H1 (cell line): ENCODE results near the gene FGF3. TPM values are rescaled to one million over a fixed set of nuclear protein-coding genes. Genes with fewer than 3 reads are reported as not detected.

ENCODE experiments used
- CTCF ChIA-PET: fragments of 300-600 bp; sonication (Branson Sonifier 250); formaldehyde crosslinking; loops from one replicate; lab custom pipeline; 2021; ENCODE audit not compliant: partially characterized antibody; lab: Charles Lee
- POLR2A ChIA-PET: fragments of 300-600 bp; sonication (Branson Sonifier 250); formaldehyde crosslinking; loops from one replicate; lab custom pipeline; 2021; ENCODE audit warnings: inconsistent platforms; ENCODE audit not compliant: partially characterized antibody; lab: Charles Lee
- DNase-seq, 2 experiments: peaks; one replicate each; pipeline versions ENCODE4 v3.0.0 to v3.0.0-alpha.2; 2010 to 2022; ENCODE audit warnings: low spot score in 2 of 2, low read depth in 1 of 2, mixed read lengths in 1 of 2
- FAIRE-seq: peaks from 2 replicates; lab custom pipeline; 2011; peaks lifted over from hg19 to GRCh38; lab: Jason Lieb, UNC
- H2AFZ ChIP-seq: 2 replicates; pipeline ENCODE4 v1.8.1; 2012; ENCODE audit warnings: low read length, inconsistent platforms
- H2AK5ac ChIP-seq: 2 replicates; pipeline ENCODE4 v1.6.1; 2013; ENCODE audit warnings: low read depth, low read length
- H2BK120ac ChIP-seq: replicated peaks from 2 replicates; pipeline ENCODE3; 2013; ENCODE audit warnings: low read depth, low read length, inconsistent platforms
- H2BK12ac ChIP-seq: 2 replicates; pipeline ENCODE4 v1.6.1; 2013; ENCODE audit warnings: low read depth, low read length
- H2BK15ac ChIP-seq: 2 replicates; pipeline ENCODE4 v1.6.1; 2013; ENCODE audit warnings: low read length
- H2BK20ac ChIP-seq: 2 replicates; pipeline ENCODE4 v1.6.1; 2013; ENCODE audit warnings: low read length
- H2BK5ac ChIP-seq: 2 replicates; pipeline ENCODE4 v1.6.1; 2013; ENCODE audit warnings: low read depth, low read length
- H3K14ac ChIP-seq: 2 replicates; pipeline ENCODE4 v1.6.1; 2013; ENCODE audit warnings: inconsistent platforms; ENCODE audit not compliant: insufficient read length
- H3K18ac ChIP-seq: 2 replicates; pipeline ENCODE4 v1.6.1; 2013; ENCODE audit warnings: low read length; ENCODE audit errors: extremely low read depth
- H3K23ac ChIP-seq: 2 replicates; pipeline ENCODE4 v1.6.1; 2013; ENCODE audit warnings: inconsistent platforms; ENCODE audit not compliant: insufficient read length
- H3K23me2 ChIP-seq: 2 replicates; pipeline ENCODE4 v1.6.1; 2013; ENCODE audit warnings: low read depth, low read length
- H3K27ac ChIP-seq: 2 replicates; pipeline ENCODE4 v1.6.1; 2011; ENCODE audit warnings: low read depth, low read length, inconsistent platforms
- H3K27me3 ChIP-seq, 4 experiments: replicated peaks in 1 of 4; 1 replicate in 1 of 4; 2 replicates in 3 of 4; pipeline versions ENCODE4 v1.6.1 to v1.8.1; 2011 to 2013; ENCODE audit warnings: low read length in 3 of 4, mild to moderate bottlenecking in 3 of 4, inconsistent platforms in 2 of 4, mixed read lengths in 2 of 4, moderate library complexity in 1 of 4; ENCODE audit not compliant: control insufficient read depth in 3 of 4, insufficient read depth in 3 of 4; ENCODE audit errors: extremely low read depth in 1 of 4
- H3K36me3 ChIP-seq, 4 experiments: 2 replicates each; pipeline versions ENCODE4 v1.6.1 to v1.8.1; 2011 to 2013; ENCODE audit warnings: mild to moderate bottlenecking in 4 of 4, low read length in 3 of 4, moderate library complexity in 2 of 4, control low read depth in 1 of 4, inconsistent platforms in 1 of 4; ENCODE audit not compliant: insufficient read depth in 4 of 4, control insufficient read depth in 2 of 4
- H3K4ac ChIP-seq: replicated peaks from 2 replicates; pipeline ENCODE3; 2013; ENCODE audit warnings: low read length, low read depth, mixed read lengths, inconsistent platforms; ENCODE audit not compliant: insufficient read length
- H3K4me1 ChIP-seq, 4 experiments: replicated peaks in 1 of 4; 1 replicate in 1 of 4; 2 replicates in 3 of 4; pipeline versions ENCODE4 v1.6.1 to v1.8.1; 2011 to 2013; ENCODE audit warnings: low read length in 3 of 4, inconsistent platforms in 2 of 4, mixed read lengths in 1 of 4; ENCODE audit not compliant: insufficient read depth in 4 of 4, control insufficient read depth in 3 of 4
- H3K4me2 ChIP-seq, 2 experiments: 2 replicates each; pipeline versions ENCODE4 v1.6.1 to v1.8.1; 2011 to 2013; ENCODE audit warnings: low read depth in 2 of 2, low read length in 2 of 2, control low read depth in 1 of 2, inconsistent platforms in 1 of 2, mild to moderate bottlenecking in 1 of 2; ENCODE audit not compliant: insufficient read depth in 1 of 2
- H3K4me3 ChIP-seq, 4 experiments: fragments of 200-600, 300-600 bp in 1 of 4; sonication (generic), shearing (Covaris generic), sonication (Bioruptor Twin) in 1 of 4; 2 replicates each; pipeline versions ENCODE4 v1.5.1 to v1.8.1; 2011 to 2016; ENCODE audit warnings: low read length in 4 of 4, low read depth in 3 of 4, control low read depth in 2 of 4, inconsistent platforms in 2 of 4, mild to moderate bottlenecking in 2 of 4, mixed read lengths in 1 of 4, moderate library complexity in 1 of 4; ENCODE audit not compliant: insufficient read depth in 2 of 4; ENCODE audit errors: extremely low read depth in 1 of 4
- H3K56ac ChIP-seq: replicated peaks from 2 replicates; pipeline ENCODE3; 2013; ENCODE audit warnings: low read depth, mild to moderate bottlenecking, mixed read lengths, low read length, inconsistent platforms; ENCODE audit not compliant: insufficient read length
- H3K79me1 ChIP-seq: 2 replicates; pipeline ENCODE4 v1.6.1; 2013; ENCODE audit warnings: low read depth, low read length, control low read depth
- H3K79me2 ChIP-seq, 2 experiments: 2 replicates each; pipeline versions ENCODE4 v1.6.1 to v1.8.1; 2012 to 2013; ENCODE audit warnings: low read length in 2 of 2, mild to moderate bottlenecking in 2 of 2, inconsistent platforms in 1 of 2; ENCODE audit not compliant: insufficient read depth in 2 of 2, control insufficient read depth in 1 of 2
- H3K9ac ChIP-seq, 4 experiments: replicated peaks in 1 of 4; 1 replicate in 1 of 4; 2 replicates in 3 of 4; pipeline versions ENCODE4 v1.6.1 to v1.8.1; 2011 to 2013; ENCODE audit warnings: low read depth in 3 of 4, low read length in 3 of 4, control low read depth in 2 of 4, mild to moderate bottlenecking in 2 of 4, moderate library complexity in 2 of 4, inconsistent platforms in 1 of 4; ENCODE audit errors: extremely low read depth in 1 of 4
- H3K9me3 ChIP-seq, 2 experiments: 2 replicates each; pipeline versions ENCODE4 v1.6.1 to v1.8.1; 2012 to 2013; ENCODE audit warnings: mild to moderate bottlenecking in 2 of 2, moderate library complexity in 2 of 2, control low read depth in 1 of 2, inconsistent platforms in 1 of 2, low read depth in 1 of 2, low read length in 1 of 2, mixed read lengths in 1 of 2; ENCODE audit not compliant: insufficient read depth in 2 of 2
- H4K20me1 ChIP-seq, 2 experiments: replicated peaks in 1 of 2; 2 replicates each; pipeline versions ENCODE3 to v1.8.1; 2011 to 2013; ENCODE audit warnings: inconsistent platforms in 2 of 2, low read length in 2 of 2, mild to moderate bottlenecking in 1 of 2; ENCODE audit not compliant: insufficient read depth in 2 of 2, control insufficient read depth in 1 of 2
- H4K5ac ChIP-seq: 2 replicates; pipeline ENCODE4 v1.6.1; 2013; ENCODE audit warnings: low read length, low read depth, mixed read lengths, inconsistent platforms; ENCODE audit not compliant: insufficient read length
- H4K8ac ChIP-seq: 2 replicates; pipeline ENCODE4 v1.8.0; 2013; ENCODE audit warnings: mild to moderate bottlenecking, moderate library complexity, low read length, inconsistent platforms; ENCODE audit not compliant: insufficient read depth; ENCODE audit errors: extremely low read depth
- H4K91ac ChIP-seq: replicated peaks from 2 replicates; pipeline ENCODE3; 2013; ENCODE audit warnings: low read length, mixed read lengths, inconsistent platforms; ENCODE audit not compliant: insufficient read length
- CBX5 ChIP-seq: fragments of 300-800, 300-1000 bp; sonication (generic); IDR thresholded peaks from 2 replicates; pipeline ENCODE4 v1.7.1; 2016; ENCODE audit warnings: antibody characterized with exemption, low read length, low read depth
- CBX8 ChIP-seq: fragments of 300-800, 300-1000 bp; sonication (generic); IDR thresholded peaks from 2 replicates; pipeline ENCODE4 v1.7.1; 2016; ENCODE audit warnings: low read depth, low read length, borderline replicate concordance
- CTBP2 ChIP-seq: IDR thresholded peaks from 2 replicates; pipeline ENCODE4 v1.7.0; 2011; ENCODE audit warnings: borderline replicate concordance, mild to moderate bottlenecking, moderate library complexity, mixed read lengths, low read length; ENCODE audit not compliant: insufficient read depth, insufficient read length
- FOSL1 ChIP-seq: IDR thresholded peaks from 2 replicates; pipeline ENCODE4 v1.6.1; 2011; ENCODE audit warnings: mild to moderate bottlenecking, low read depth, low read length, moderate library complexity; ENCODE audit not compliant: insufficient read depth
- GABPA ChIP-seq: IDR thresholded peaks from 2 replicates; pipeline ENCODE4 v1.6.1; 2011; ENCODE audit warnings: mild to moderate bottlenecking, low read length, moderate library complexity, borderline replicate concordance; ENCODE audit not compliant: insufficient read depth
- HDAC2 ChIP-seq, 2 experiments: fragments of 300-600 bp in 1 of 2; sonication (generic) in 1 of 2; IDR thresholded peaks; 2 replicates each; pipeline ENCODE4 v1.6.1; 2011 to 2012; ENCODE audit warnings: low read depth in 2 of 2, low read length in 2 of 2, mild to moderate bottlenecking in 2 of 2, moderate library complexity in 2 of 2, borderline replicate concordance in 1 of 2, inconsistent platforms in 1 of 2
- SAP30 ChIP-seq: fragments of 300-600 bp; sonication (generic); IDR thresholded peaks from 2 replicates; pipeline ENCODE4 v1.7.1; 2012; ENCODE audit warnings: low read length, moderate library complexity, mild to moderate bottlenecking, inconsistent platforms; ENCODE audit not compliant: insufficient read depth, insufficient replicate concordance
- SIN3A ChIP-seq, 2 experiments: IDR thresholded peaks in 1 of 2; conservative IDR thresholded peaks in 1 of 2; 2 replicates each; pipeline ENCODE4 v1.6.1; 2011 to 2012; ENCODE audit warnings: low read length in 2 of 2, improper control_type of control experiment in 1 of 2, low read depth in 1 of 2, mild to moderate bottlenecking in 1 of 2
- TAF1 ChIP-seq: IDR thresholded peaks from 2 replicates; pipeline ENCODE4 v1.6.1; 2011; ENCODE audit warnings: mild to moderate bottlenecking, low read depth, low read length
- YY1 ChIP-seq: IDR thresholded peaks from 2 replicates; pipeline ENCODE4 v1.6.1; 2011; ENCODE audit warnings: low read depth, mild to moderate bottlenecking, low read length
- WGBS, 2 experiments: shearing (Covaris generic) in 1 of 2; methylation state at CpG; one replicate each; pipeline versions ENCODE4 v1.1.6 to v1.1.7; 2013 to 2015; ENCODE audit warnings: low lambda C conversion rate in 2 of 2, mixed read lengths in 2 of 2, inconsistent platforms in 1 of 2, low coverage in 1 of 2, missing lambda C conversion rate in 1 of 2; ENCODE audit not compliant: insufficient replicate concordance in 2 of 2, insufficient coverage in 1 of 2, insufficient read length in 1 of 2; ENCODE audit errors: extremely low coverage in 1 of 2, missing lambda C conversion rate in 1 of 2; 5-methylcytosine and 5-hydroxymethylcytosine counted together
- polyA plus RNA-seq, 7 experiments: library from polyadenylated mRNA; depleted of rRNA in 3 of 7; stranded (reverse) in 5 of 7; unstranded in 2 of 7; fragments of >200 nt in 5 of 7; fragments of 200-250 nt in 2 of 7; gene quantifications; 1 replicate in 5 of 7; 2 replicates in 1 of 7; 4 replicates in 1 of 7; pipeline versions ENCODE4 v1.2.1 to v1.2.3, GENCODE V29; 2011 to 2013; ENCODE audit warnings: missing spikeins in 2 of 7, mixed read lengths in 2 of 7
- total RNA-seq: library from RNA; stranded (reverse); fragmentation: NEBNext Ultra II Directional; extraction: Animal tissue kit (Norgen Biotek cat#: 25700); gene quantifications from 2 replicates; pipeline ENCODE4 v1.2.1, GENCODE V29; 2021

The FGF3 gene
- total and polyA plus RNA-seq, 2 of the 8 experiments (the other 6 are each of a cell fraction or from before 2014, with no cell fraction given), result not detected

- Histone ChIP-seq H3K56ac (no peak overlapping the region), H2AK5ac (0 out of 2 replicates have a peak overlapping the region, but pooled peaks have one; percentile 53), H4K91ac (no peak overlapping the region), H3K4me1 (peaks cover 0 to 15% (median 4%) of the 10 kb centered on the region in 4 experiments; a peak in 6 of 7 replicates), H3K27me3 (peaks cover 0 to 4% (median 0%) of the 10 kb centered on the region in 4 experiments; a peak in 1 of 7 replicates), H2BK12ac (no peak overlapping the region), H3K79me2 (no peaks in the 10 kb centered on the region), H3K36me3 (no peaks in the 10 kb centered on the region), H3K27ac (no peak overlapping the region), H2BK20ac (no peak overlapping the region), H4K20me1 (no peaks in the 10 kb centered on the region), H3K9ac (no peak overlapping the region), H3K18ac (no peak overlapping the region; the same call in 1 of the 2 replicates), H2BK5ac (no peak overlapping the region), H3K23me2 (no peaks in the 10 kb centered on the region), H3K14ac (no peak overlapping the region), H3K79me1 (no peaks in the 10 kb centered on the region), H3K4me3 (no peak overlapping the region), H2BK120ac (no peak overlapping the region), H2BK15ac (no peak overlapping the region), H3K4me2 (no peak overlapping the region), H3K23ac (no peak overlapping the region), H4K8ac (no peak overlapping the region), H3K9me3 (no peaks in the 10 kb centered on the region), H4K5ac (no peak overlapping the region), H2AFZ (no peak overlapping the region), H3K4ac (no peak overlapping the region)
- ChIA-PET CTCF (interaction anchor here (0.8 to 1.7 kb wide), 7 partner anchors 9 to 1423 kb away, joined by 3 to 10 read pairs (median 4); partner anchors contain the start of gene FGF3), POLR2A (interaction anchor here (1.0 kb wide), 1 partner anchor 8 kb away, joined by 3 read pairs; no protein-coding TSS in a partner anchor)
- DNase-seq (no peak), FAIRE-seq (no peak)
- WGBS, 2 experiments, result 89% methylated on average over 11 of the region's 12 CpGs; no CpG with 5 or more reads in 1 of the 2 experiments
- TF ChIP-seq TAF1 (no peak), CBX5 (no peak), CTBP2 (no peak), FOSL1 (no peak), GABPA (no peak; the same call in 1 of the 2 replicates), CBX8 (no peak), SIN3A (conservative IDR thresholded peaks at IDR 0.05 in 1 of 2, IDR thresholded peaks at IDR 0.05 in 1 of 2; ENCODE audit: low read depth in 1 of 2, low read length in 2 of 2) (no peak), YY1 (no peak), SAP30 (no peak), HDAC2 (IDR thresholded peaks at IDR 0.05; ENCODE audit: borderline replicate concordance in 1 of 2, low read depth in 2 of 2, low read length in 2 of 2) (no peak)
Observed at GRCh38 chr11:69828276-69828970, 9.2 kb upstream of the FGF3 start.
